Measurements from ENCODE around the gene ANKRD55.
"Not testable (repeated sequence)": the region's sequence is repeated elsewhere in the genome, so short reads cannot be mapped to it uniquely, and the experiment has no call there.

Gene ANKRD55

DNA sequence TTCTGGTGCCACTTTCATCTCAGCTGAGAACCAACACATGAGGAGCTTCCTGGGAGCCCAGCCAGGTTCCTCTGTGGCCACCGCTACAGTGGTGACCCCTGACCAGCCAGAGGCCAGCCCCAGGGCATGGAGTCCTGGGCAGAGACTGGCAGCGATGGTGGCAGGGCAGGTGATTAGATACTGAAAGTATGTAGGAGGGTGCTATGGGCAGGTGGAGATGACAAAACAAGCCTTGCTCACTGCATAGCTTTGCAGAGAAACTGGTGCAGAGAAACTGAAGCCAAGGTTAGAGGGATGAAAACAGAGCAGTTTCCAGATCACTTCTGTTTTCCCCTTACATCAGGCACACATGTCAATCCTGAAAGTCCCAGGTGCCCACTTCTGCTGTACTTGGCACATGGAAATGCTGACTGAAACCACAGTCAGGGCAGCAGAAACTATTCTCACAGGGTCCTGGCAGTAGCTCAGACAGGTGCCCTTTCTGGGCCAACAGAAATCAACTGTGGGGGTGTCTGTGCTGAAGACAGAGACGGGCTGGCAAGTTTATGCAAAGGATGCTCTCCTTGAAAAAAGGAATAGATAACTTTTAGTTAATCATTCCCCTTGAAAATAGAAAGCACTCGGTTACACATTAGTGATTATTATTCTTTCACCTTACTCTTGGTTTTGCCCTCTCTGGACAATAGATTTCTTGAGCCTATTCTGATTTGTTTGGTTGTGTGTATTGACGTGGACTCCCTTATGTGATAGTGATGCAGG, 90.3 kb downstream of the ANKRD55 start:
- DNase-seq, result peak; percentile 61

DNA sequence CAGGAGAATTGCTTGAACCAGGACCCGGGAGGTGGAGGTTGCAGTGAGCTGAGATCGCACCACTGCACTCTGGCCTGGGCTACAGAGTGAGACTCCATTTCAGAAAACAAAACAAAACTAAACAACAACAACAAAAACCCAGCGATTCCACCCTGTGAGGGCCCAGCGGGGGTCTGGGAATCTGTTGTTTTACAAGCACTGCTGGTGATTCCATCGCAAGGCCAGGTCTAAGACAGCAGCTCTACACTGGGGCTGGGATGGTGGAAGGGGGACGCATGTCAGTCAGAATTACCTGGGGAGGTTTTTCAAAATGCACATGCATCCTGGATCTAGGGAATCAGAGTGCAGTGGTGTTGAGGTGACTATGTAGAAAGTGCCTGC, 90.9 kb downstream of the ANKRD55 start:
- DNase-seq, result no peak

DNA sequence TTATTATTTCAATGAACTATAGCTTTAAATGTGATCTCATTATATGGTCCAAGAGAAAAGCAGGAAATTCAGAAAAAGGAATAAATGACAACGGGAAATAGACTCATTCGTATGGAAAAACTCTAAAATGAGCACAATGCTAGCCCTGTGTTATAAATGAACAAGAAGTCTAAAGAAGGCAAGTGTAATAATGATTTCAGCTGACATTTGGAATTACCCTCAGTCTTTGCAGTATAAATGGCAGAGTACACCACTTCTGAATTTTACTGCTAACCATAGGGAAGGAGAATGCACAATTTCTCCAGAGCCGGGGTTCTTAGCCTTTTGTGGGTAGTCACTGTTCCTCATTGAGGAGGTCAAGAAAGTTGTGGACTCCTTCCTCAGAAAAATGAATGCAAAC, 93.1 kb downstream of the ANKRD55 start:
- no peak for DNase-seq

DNA sequence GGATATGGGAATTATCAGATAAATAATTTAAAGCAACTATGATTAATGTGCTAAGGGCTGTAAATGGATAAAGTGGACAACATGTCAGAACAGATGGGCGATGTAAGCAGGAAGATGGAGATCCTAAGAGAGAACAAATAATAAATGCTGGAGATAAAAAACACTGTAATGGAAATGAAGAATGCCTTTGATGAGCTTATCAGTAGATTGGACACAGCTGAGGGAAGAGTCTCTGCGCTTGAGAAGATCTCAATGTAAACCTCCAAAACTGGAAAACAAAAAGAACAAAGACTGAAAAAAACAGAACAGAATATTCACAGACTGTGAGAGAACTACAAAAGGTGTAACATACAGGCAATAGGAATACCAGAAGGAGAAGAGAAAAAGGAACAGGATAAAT, 102.5 kb downstream of the ANKRD55 start:
- no peak for DNase-seq

DNA sequence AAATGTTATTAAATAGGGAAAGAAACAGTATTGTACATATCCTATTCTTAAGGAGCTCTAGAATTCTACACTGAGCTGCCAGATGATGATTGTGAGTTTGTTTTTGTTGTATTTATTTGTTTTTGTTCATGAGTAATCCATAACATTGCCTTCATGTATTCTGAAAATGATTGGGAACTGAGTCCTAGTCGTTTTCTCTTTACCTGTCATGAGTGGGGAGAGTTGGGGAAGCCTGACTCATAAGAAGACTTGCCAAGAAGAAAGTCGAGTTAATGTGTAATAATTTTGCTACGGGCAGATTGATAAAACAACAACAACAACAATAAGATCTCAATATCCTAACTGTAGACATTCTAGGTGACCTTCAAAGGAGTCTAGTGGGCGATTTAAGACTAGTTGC, 103.8 kb downstream of the ANKRD55 start:
- DNase-seq, result no peak

DNA sequence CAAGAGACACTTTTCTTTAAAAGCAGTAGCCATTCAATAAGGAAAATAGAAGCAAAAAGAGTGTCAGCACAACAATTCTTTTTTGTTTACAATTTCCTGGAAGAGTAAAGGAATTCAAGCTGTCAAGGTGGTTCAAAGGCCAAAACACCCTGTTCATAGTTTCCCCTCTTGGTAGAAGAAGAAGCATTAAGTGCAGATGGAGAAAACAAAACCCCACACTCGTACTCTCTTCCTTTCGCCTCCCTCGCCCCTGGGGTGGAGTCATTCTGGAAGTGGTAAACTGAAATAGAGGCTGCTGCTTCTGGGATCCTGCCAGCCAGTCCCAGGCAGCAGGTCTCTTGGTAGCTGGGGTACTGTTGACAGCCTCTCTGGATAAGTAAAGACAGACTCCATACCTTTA, 105.0 kb downstream of the ANKRD55 start:
- no peak for DNase-seq

DNA sequence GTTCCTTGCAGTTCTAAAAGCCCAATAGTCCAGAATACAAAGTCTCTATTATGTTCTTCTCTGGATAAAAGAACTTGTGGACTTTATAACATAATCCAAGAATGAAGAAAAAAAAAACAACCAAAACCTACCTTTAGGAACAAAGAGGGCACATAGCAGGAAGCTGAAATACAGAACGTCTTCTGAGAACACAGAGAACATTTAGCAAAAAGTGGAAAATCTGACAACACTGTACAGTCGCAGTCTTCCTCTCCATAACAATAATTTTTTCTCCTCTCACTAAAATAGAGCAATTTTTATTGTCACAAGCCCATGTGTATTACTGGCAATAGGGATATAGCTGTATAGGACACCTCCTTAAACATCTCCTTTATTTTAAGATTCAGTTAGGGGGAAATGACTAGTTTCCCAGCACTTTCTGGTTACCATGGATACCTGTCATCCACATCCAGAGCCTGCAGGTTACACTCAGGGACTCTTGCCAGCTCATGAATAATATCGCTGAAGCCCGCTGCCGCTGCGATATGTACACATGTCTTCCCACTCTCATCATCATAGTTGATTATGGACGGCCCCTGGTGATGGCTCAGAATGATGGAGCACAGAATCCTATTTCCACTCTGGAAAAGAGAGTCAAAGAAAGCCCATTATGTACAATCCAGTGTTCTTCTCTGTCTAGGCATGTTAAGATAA, 106.5 kb downstream of the ANKRD55 start:
- DNase-seq, result no peak

DNA sequence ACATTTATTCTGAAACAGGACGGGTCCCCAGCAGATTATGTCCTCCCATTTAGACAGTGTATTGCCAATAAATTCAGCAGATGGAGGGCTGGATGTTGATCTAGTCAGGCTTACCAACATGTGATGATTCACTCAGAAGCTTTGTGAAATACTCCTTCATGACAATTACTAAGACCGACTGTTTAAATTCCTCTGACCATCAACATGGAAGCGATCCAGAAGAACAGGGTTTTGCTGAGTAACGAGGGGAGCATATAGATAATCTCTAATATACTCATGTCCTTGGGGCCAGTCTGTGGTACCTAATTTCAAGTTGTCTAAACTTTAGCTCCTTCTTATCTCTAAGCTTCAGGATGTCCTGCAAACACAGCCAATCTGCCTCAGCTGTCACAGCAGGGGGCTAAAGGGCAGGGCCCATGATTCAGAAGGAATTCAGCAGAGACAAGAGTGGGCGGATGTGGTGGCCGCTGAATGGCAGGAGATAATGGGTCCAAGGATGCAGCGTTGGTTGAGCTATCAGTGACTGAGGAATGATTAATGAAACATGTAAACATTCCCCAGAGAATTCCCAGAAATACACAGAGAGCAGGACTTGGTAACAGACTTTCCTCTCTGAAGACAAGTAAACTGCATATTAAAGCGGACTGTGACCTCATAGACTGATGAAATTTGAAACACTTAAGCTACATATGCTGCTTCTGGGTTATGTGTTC, 109.4 kb downstream of the ANKRD55 start:
- DNase-seq, result no peak

DNA sequence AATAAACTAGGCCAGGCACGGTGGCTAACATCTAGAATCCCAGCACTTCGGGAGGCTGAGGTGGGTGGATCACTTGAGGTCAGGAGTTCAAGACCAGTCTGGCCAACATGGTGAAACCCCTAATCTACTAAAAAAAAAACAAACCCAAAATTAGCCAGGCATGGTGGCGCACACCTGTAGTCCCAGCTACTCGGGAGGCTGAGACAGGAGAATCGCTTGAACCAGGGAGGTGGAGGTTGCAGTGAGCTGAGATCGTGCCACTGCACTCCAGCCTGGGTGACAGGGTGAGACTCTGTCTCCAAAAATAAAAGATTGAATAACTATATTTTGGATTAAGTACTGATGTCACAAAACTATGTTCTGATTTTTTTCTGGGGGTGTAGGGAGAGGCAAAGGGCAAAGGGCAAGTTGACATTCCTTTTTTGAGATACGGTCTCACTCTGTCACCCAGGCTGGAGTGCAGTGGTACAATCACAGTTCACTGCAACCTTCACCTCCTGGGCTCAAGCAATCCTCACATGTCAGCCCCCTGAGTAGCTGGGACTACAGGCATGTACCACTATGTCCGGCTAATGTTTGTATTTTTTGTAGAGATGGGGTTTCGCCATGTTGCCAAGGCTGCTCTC, 110.7 kb downstream of the ANKRD55 start:
- DNase-seq, result not testable (repeated sequence)

DNA sequence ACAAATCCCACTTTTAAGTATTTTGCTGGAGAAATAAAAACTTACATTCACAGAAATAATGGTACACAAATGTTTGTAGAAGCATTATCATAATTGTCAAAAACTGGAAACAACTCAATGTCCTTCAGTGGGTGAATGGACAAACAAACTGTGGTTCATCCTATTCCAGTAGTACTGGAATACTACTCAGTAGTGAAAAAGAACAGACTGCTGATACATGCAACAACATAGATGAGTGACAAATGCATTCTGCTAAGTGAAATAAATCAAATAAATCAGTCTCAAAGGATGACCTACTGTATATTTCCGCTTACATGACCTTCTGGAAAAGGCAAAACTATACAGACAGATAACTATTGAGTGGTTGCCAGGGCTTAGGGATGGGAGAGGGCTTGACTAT, 114.1 kb downstream of the ANKRD55 start:
- no peak for DNase-seq

DNA sequence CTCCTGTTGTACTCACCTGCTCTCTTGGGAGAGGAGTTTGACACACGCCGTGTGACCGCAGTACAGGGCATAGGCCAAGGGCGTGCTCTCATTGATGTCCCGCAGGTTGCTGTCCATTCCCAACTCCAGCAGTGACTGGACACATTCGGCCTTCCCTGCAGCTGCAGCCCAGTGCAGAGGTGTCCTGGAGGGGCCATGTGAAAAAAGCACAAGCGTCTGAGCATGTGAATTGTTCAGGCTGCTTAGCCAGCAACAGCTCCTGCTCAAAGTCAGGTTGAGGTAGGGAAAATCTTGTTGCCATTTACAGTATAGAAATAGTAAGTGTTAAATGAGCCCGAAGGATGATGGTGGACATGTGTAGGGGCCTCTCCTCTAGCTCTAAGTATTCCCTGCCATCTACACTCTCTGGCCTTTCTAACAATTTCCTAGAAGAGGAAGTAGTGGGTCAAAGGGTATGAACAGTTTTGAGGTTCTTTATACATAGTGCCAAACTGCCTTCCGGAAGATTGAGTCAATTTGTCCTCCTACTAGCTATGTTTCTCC, 116.5 kb downstream of the ANKRD55 start:
- DNase-seq, result no peak

DNA sequence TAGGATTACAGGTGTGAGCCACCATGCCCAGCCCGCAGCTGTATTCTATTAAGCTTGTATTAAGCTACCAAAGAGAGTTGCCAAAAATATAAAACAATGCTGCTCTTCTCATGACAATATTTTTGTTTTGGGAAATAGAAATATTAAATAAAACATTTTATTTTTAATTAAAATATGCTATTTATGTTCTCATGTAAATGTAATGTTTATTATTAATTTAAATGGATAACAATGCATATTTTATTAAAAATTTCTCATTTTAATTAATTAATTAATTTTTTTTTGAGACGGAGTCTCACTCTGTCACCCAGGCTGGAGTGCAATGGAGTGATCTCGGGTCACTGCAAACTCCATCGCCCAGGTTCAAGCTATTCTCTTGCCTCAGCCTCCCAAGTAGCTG, 117.5 kb downstream of the ANKRD55 start:
- no peak for DNase-seq

DNA sequence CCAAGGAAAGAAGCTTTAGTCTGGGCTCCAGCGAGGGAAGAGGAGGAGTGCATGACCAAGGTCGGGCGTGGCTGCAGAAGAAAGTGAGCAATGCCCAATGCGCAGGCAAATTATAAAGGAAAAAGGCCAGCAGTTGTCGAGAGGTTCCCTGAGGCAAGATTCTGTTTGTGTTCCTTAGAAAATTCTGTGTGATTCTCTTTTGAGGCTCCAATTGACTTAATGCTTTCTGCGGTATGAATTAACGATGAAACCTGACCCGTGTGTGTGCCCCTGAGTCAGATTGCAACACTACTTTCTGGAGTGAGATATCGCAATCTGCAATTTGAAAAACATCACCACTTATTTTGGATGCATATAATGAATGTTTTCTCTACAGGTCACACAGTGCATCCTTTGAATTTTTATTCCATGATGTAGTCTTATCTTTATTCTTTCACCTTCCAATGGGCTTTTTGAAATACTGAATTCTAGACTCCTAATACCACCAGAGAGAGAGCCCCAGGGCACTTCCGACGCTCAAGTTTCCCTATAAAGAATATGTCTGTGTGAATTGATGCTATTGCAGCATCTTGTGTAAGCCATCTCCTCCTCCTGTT, 120.5 kb downstream of the ANKRD55 start:
- no peak for DNase-seq

DNA sequence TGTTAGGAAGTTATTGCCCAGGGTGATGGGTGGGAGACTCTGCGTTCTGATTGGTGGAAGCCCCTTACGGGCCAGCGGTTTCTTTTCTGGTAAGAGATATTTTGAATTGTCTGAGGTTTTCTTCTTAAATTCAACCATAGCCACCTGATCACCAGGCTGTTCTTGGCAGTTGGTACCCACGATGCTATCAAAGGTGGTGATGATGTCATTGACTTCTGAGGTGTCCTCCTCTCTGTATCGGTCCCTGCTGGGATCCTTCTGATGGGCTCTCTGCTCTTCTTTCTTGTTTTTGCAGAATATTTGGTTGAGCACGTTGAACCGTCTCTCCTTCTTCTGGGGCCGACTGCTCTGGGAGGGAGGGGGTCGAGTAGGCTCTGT, 121.7 kb downstream of the ANKRD55 start:
- DNase-seq, result no peak

DNA sequence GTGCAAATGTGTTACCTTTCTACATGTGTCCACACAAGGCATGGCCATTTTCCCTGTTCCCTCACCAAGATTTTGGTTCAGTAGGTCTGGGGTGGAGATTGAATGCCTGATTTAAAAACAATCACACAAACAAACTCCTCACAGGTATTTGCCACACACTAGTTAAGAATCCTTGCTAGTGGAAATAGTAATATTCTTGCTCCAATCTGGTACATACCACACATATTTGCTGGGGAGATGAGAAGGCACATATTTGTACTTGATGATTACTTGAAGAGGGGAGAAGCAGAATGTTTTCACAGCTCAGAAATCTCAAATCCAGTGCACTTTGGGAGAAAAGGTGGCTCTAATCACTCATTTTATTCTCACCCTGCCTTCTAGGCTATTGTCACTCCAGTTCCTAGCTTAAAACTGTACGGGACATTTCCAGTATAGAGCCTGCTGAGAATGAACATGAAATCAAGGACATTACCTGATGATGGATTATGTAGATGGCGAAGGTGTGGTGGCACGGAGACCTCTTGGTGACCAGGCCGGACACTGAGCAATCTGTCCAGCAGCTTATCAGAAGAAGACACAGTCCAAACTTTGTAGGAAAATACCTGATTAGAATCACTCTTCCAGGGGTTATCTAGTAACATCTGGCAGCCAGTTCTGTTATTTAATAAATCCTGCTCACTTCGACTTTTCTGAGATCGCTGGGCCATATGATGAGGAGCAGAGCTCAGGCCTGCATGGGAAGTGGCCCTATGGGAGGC, 122.3 kb downstream of the ANKRD55 start:
- no peak for DNase-seq

DNA sequence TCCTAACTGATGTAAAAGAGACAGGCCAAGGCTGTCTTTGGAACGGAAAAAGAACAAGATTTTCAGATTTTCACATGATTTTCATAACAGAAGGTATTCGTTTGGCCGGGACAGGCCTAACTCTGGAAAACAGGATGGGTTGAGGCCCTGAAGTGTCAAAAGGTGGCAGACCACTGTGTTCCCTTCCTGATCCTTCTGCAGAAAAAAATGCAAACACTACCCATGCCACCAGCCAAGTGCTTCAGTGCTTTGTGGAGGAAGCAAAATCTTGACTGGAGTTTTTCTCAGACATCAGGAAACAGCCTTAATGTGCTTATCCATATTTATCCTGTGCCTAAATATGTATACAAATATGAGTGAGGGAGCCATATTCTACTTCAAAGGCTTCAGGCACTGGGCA, 124.9 kb downstream of the ANKRD55 start:
- DNase-seq, result no peak

DNA sequence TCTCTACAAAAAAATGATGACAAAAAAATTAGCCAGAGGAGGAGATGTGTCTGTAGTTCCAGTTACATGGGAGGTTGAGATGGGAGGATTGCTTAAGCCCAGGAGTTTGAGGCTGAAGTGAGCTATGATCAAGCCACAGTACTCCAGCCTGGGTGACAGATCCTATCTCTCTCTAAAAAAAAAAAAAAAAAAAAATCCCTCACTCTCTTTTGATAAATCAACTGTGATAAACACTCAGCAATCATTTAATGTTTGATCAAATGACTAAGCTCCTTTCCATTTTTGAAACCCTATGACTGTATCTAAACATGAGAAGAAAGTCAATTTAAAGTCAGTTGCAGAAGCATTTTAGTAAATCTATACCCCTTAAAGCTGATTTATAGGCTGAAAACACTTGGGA, 126.3 kb downstream of the ANKRD55 start:
- DNase-seq, result no peak

DNA sequence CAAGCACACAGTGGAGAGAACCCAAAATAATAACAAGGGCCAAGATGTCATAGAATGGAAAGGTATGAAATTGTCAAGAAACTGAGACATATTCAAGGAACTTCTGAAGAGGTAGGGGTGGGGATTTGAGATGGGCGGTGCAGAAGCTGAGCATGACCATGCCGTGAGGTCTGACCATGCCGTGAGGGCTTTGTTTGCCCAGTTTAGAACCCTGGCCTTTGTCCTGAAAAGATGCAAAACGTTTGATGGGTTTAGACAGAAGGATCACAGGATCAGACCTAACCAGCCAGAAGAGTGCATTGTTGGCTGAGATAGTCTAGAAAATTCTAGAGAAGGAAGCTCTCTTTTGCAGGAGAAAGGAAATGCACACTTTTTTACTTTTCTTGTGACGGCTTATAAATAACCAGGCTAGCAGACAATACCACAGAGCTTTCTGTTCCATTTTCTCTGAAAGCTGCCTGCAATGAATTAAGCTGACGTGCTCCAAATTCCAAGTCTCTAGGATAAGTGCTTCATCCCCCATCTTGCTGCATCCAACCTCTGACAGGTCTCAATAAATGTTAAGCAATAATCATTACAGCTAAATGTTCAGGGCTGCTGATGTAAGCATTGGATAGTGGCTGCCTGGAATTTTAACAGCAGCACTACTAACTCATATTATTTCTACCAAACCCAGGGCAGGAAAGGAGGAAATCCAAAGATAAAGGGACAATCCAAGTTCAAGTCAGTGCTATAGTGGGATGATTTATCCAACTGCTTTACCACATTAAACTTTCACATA, 127.4 kb downstream of the ANKRD55 start:
- DNase-seq, result no peak

DNA sequence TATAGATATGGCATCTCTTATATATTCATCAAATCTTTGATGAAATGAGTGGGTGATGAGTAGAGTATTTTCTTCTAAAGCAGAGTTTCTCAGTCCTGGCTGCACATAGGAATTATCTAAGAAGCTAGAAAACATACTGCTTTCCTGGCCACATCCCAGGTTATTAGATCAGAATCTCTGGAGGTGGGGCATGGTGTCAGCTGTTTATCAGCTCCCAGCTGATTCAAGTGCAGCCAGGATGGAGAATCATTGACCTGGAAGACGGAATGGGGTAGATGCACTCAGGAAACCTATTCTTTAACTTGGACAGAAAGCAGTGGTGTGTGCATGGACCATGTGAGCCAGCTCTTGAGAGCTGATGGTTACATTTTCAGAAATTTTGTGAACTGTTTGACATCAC, 130.2 kb downstream of the ANKRD55 start:
- DNase-seq, result peak; percentile 11

DNA sequence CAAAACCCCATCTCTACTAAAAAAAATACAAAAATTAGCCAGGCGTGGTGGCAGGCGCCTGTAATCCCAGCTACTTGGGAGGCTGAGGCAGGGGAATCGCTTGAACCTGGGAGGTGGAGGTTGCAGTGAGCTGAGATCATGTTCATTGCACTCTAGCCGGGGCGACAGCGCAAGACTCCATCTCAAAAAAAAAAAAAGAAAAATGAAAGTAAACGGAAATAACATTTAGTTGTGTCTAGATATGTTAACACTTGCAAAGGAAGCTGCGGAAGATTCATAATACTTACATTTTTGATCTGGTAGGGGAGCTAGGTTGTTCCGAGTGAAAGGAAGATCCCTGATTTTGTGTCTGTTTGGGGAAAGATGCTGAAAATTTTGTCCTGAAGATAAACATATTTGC, 130.9 kb downstream of the ANKRD55 start:
- peak; percentile 43 for DNase-seq

DNA sequence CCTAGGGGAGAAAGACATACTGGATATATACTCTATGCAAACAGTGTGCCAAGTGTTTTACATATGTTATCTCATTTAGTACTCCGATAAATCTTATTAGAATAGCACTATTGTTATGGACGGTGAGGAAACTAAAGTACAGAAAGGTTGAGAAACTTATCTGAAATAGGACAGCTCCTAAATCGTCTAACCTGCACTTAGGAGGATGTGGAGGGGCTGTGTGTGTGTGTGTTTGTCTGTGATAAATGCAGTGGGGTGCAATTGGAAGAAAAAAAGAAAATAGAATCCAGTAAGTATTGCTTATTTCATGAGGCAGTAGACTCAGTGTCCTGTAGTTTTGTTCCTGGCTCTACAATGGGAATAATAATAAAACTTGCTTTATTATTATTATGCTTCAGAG, 131.9 kb downstream of the ANKRD55 start:
- DNase-seq, result no peak
